Activated CD8-positive, alpha-beta memory T cell treated with anti-CD3 and anti-CD28 coated beads for 24 hours (primary cell): ENCODE measurements around the gene ZDHHC9.
A peak's percentile ranks its signal among the peaks of the same experiment; 100 is the strongest.

Source experiments
- DNase-seq: peaks from one replicate; pipeline ENCODE4 v3.0.0-alpha.2; 2020

The ZDHHC9 gene

DNA sequence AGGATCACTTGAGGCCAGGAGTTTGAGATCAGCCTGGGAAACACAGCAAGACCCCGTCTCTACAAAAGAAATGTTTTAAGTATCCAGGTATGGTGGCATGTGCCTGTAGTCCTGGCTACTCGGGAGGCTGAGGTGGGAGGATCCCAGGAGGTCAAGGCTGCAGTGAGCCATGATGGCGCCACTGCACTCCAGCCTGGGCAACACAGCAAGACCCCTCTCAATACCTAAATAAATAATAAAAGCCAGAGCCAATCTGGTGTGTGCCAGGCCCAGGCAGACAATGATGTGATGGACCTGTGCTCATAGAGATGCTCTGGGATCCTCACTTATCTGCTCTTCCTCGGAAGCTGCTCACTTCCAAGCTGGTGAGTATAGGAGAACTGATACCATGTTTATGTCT, 82.1 kb downstream of the ZDHHC9 start:
- no peak for DNase-seq

- DNase-seq = no peak
Measured at GRCh38 chrX:129760981-129761380, 82.7 kb downstream of the ZDHHC9 start.

- DNase-seq = no peak
Measured at GRCh38 chrX:129760155-129760554, 83.5 kb downstream of the ZDHHC9 start.

- DNase-seq = peak; percentile 79
Measured at GRCh38 chrX:129759576-129760061, 84.1 kb downstream of the ZDHHC9 start.

DNA sequence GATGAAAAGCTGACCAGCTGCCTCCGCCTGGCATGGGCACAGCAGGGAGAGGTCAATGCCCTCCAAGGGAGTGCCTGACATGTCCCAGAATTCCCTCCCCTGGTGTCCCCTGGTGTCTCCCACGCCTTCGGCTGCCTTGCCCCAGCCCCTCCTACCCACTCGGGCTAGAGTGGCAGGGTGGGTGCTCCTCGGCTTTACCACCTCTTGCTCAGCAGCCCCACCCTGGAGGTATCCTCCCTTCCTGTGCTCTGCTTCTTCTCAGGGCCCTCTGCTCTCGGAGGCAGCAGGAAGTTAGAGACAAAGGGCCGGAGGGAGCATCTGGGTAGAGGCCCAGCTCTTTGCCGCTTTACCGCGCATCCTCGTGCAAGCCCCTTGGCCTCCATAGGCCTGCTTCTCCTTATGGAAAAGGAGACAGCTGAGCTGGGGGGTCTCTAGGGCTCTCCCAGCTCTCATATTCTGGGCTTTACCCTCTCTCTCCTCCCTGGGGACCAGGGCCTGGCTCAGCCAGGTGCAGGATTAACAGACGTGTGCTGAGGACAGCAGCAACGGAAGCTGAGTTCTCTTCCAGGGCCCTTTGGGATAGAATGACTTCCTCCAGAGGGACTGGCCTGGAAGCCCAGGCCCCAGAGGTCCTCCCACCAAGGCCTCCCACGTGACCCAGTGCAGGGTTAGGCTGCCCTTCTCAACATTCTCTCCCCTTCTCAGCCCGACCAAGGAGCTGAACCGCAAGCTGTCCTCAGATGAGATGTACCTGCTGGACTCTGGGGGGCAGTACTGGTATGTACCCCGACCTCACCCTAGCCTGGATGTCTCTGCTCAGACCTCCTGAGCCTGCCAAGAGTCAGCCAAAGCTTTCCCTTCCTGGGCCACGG, 87.7 kb downstream of the ZDHHC9 start:
- DNase-seq = no peak

DNA sequence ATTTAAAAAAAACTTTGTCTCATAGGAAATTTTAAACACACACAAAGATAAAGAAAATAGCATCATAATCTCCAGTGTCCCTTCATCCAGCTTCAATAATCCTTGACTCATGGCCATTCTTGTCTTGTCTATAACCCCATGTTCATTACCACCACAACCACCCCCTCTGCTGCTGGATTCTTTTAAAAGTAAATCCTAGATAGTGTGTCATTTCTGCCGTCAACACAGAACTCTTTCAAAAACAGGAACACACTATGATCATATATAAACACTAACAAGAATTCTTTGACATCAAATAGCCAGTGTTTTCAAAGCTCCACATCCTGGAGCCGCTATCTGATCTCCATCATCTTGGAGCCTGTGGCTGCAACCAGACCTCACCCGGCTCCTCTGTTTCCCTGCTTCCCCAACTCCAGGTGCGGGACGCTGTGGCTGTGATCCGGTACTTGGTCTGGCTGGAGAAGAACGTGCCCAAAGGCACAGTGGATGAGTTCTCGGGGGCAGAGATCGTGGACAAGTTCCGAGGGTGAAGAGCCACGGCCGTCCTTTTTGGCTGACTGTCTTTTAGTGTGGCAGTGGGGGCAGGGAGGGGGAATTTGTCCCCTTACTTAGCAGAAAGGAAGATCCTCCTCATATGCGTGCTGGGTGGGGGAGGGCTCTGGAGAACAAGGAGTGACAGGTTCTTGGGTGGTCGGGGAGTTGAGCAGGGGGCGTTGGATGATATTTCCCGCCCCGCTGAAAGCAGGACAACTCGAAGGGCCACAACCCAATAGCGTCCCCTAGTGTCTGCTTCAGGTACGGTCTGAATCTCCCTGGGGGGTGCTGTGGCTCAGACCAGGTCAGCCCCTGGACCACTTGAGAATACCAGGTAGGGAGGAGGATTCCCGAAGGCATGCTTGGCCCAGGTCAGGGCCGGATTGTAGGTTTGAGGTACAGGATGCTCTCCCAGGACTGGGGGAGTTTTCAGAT, 89.3 kb downstream of the ZDHHC9 start:
- no peak for DNase-seq
